ENCODE measurements around the gene ARHGAP45.
"Not testable (repeated sequence)": the region's sequence is repeated elsewhere in the genome, so short reads cannot be mapped to it uniquely, and the experiment has no call there.

ARHGAP45 gene

GRCh38 chr19:1066748-1067340, at the start of gene ARHGAP45:
Gene ARHGAP45, plus strand, starts transcription at chr19:1067167. Its CDS starts 239 bp downstream, at chr19:1067406.
- DNase-seq: no peak

GRCh38 chr19:1017906-1018305, 49.1 kb upstream of the ARHGAP45 start:
- DNase-seq: no peak

- no peak for DNase-seq
These were observed 48.6 kb upstream of the ARHGAP45 start for GRCh38 chr19:1018393-1018792.

GRCh38 chr19:1018932-1019615, 47.9 kb upstream of the ARHGAP45 start:
- no peak for DNase-seq

GRCh38 chr19:1019616-1019961, 47.4 kb upstream of the ARHGAP45 start:
- DNase-seq: no peak

- DNase-seq: no peak
These were observed 46.7 kb upstream of the ARHGAP45 start for GRCh38 chr19:1019980-1020867.

GRCh38 chr19:1020868-1021425, 46.0 kb upstream of the ARHGAP45 start, which contains the start of gene TMEM259:
Gene TMEM259, minus strand, starts transcription at chr19:1021123. Its CDS starts 127 bp downstream, at chr19:1020996.
- DNase-seq: peak; percentile 88

GRCh38 chr19:1023883-1024188, 43.1 kb upstream of the ARHGAP45 start:
- DNase-seq: not testable (repeated sequence)

GRCh38 chr19:1025080-1025479, 41.9 kb upstream of the ARHGAP45 start:
- DNase-seq: not testable (repeated sequence)

GRCh38 chr19:1025960-1026782, 40.8 kb upstream of the ARHGAP45 start, which contains the start of gene CNN2:
Gene CNN2, plus strand, starts transcription at chr19:1026608. Its CDS starts 54 bp downstream, at chr19:1026662.
- DNase-seq: no peak

- DNase-seq: no peak
These were observed 40.0 kb upstream of the ARHGAP45 start for GRCh38 chr19:1026783-1027649.

- DNase-seq: no peak
These were observed 39.3 kb upstream of the ARHGAP45 start for GRCh38 chr19:1027650-1028061.

GRCh38 chr19:1028062-1028926, 38.7 kb upstream of the ARHGAP45 start:
- no peak for DNase-seq

- DNase-seq: no peak
These were observed 34.6 kb upstream of the ARHGAP45 start for GRCh38 chr19:1032264-1032867.

- DNase-seq: no peak
These were observed 30.9 kb upstream of the ARHGAP45 start for GRCh38 chr19:1035998-1036621.

- DNase-seq: no peak
These were observed 29.3 kb upstream of the ARHGAP45 start for GRCh38 chr19:1037621-1038064.

GRCh38 chr19:1038978-1039645, 27.9 kb upstream of the ARHGAP45 start:
- DNase-seq: no peak

GRCh38 chr19:1039646-1040475, 27.1 kb upstream of the ARHGAP45 start, which contains the start of gene ABCA7:
Gene ABCA7, plus strand, starts transcription at chr19:1040107. Its CDS starts 1,255 bp downstream, at chr19:1041362.
- peak; percentile 95 for DNase-seq
